Measurements from ENCODE around the gene AFAP1L2.
"Not testable (repeated sequence)": the region's sequence is repeated elsewhere in the genome, so short reads cannot be mapped to it uniquely, and the experiment has no call there.

The AFAP1L2 gene

DNA sequence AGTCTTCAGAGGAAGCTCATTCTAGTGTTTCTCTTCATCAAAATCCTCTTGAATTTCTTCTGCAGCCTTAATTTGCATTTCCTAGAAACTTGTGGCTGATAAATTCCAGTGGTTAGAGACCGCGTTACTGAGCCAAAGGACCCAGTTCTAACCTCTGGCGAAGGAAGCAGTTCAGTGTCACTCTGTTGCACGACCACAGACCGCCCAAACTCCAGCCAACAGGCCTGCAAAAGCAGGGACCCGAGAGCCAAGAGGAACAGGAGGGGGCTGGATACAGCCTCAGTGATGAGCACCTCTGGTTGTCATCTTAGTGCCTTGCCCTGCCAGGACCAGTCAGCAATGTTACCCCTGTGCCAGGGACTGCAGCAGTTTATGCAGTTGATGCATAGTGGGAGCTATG lies 70.0 kb downstream of the AFAP1L2 start:
- DNase-seq = no peak

DNA sequence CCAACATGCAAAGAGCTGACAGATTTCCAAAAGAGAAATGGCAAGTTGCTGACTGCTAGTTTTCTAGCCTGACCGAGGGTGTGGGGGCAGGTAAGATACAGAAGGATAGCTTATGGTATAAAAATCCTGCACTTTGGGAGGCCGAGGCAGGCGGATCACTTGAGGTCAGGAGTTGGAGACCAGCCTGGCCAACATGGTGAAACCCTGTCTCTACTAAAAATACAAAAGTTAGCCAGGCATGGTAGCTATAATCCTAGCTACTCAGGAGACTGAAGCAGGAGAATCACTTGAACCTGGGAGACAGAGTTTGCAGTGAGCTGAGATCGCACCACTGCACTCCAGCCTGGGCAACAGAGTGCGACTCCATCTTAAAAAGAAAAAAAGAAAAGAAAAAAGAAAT lies 70.9 kb downstream of the AFAP1L2 start:
- not testable (repeated sequence) for DNase-seq

DNA sequence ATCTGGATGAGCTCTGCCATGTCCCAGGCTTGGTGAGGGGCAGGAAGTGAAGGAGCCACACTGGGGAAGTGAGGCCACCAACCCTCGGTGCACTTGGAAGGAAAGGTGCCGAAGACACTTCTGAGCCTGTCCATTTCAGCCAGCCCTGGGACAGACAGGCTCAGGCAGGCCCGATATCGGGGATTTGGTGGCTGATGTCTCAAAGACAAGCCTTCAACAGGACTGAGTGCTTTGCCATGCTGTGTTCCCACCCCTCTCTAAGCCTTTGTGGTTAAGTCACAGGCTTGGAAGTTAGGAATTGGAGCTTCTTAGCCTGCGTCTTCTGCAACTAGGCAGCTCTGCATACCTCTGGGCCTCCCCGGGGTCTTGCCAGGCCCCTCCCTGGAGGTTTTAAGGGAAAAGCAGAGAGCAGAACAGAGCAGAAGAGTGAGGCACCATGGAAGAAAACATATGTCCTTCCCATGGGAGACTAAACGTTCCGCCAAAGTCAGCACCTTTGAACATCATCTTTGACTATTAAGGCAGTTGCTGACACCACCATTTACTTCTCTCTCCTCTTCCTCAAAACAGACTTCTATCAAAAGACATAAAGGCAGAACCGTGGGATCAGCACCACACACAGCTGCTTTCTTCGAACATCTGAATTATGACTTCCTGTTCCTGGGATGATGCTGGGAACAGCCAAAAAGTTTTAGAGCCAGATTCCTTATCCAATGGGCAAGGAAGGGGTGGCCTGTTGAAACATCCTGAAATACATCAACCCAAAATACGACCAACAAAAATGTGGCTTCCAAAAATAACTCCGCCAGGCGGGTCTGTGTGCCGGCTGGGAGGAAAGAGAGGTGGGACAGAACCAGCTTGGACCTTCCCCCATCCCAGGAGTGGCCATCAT lies 71.8 kb downstream of the AFAP1L2 start:
- DNase-seq = no peak

DNA sequence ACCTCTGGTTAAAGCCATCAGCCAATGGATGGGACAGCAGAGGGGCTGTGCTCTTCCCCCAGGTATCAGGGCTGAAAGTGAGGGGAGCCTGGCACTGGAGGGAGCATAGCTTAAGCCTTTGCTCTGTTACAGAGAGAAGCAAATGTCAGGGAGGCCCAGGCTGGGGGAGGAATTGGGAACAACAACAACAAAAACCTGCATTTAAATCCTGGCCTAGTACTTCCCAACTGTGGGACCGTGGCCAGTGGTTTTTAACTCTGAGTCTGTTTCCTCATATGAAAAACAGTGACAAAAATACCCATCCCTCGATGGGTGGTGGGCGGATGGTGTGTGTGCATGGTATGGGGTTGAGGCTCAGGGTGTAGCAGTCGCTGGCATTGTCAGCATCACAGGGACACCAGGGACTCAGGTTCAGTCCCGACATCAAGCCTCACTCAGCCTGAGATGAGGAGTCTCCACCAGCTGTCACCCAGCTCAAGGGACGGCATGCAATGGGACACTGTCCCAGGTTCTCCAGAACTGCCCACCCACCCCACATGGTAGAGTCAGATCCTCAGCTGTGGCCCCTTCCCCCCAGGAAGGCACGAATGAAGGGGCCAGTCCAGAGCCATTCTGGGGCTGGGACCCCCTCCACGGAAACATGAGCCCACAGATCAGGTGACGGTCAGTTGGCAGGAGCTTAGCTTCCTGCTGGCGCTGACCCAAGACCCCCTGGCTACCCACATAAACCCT lies 74.5 kb downstream of the AFAP1L2 start:
- no peak for DNase-seq

DNA sequence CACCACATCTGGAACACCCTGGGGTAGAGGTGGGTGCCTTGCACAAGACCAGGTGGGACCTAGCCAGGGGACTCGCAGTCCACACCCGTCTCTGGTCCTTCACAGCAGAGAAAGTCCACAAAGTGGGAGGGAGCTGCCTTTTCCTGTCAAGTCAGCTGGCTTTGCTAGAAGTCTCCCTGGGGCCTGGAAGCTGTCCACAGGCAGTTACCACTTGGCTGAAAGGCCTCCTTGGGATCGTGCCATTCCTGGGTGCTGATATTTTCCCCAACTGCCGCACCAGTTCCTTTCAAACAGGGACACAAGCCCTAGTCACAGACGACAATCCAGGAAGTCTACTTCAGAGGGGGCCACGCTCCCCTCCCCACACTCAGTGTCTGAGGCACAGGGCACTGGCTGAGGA lies 75.4 kb downstream of the AFAP1L2 start:
- DNase-seq = no peak

DNA sequence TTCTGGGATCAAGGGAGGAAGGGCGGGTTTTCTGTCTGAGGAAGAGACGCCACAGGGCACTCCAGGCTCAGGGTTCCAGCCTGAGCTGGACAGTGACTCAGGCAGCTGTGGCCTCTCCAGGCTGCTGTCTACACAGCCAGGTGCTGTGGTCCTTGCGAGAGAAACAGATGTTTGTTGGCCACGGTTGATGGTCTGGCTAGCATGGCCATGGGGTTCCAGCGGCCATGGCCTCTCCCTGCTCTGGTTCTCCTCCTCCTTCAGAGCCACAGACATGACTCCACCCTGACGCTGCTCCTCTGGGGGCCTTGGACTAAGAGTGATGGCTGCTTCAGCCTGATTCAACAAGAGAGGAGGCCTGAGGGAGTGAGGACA lies 75.9 kb downstream of the AFAP1L2 start:
- DNase-seq = no peak

DNA sequence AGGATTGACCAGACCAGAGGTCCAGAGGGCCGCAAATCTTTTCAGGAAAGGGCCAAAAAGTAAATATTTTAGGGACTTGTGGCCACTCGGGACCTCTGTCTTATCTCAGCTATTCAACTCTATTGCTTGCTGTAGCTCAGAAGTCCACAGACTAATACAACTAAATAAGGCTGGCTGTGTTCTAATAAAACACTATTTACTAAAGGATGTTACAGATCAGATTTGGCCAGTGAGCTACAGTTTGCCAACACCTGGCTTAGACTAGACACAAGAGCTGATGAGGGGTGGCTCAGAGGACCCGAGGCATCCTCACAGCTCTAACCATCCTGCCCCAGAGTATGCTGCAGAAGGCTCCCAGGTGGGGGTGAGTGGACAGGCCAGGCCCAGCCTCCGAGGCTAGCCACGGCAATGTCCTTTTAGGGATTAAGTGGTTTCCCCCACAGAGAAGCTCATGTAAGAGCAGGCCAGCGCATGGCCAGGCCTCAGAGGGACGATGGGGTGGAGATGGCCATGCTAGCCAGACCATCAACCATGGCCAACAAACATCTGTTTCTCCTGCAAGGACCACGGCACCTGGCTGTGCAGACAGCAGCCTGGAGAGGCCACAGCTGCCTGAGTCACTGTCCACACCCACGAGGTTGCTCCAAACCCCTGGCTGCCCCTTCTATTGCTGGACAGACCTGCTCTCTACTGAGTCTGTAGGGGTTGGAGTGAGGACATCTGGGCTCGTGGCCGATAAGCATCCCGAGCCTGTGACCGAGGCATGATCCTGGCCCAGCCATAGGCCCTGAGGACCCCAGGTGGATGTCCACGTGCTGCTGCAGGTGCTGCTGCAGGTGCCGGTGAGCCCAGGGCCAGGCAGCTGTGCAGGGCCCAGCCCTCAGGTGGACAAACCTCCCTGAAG lies 76.5 kb downstream of the AFAP1L2 start:
- DNase-seq = no peak

DNA sequence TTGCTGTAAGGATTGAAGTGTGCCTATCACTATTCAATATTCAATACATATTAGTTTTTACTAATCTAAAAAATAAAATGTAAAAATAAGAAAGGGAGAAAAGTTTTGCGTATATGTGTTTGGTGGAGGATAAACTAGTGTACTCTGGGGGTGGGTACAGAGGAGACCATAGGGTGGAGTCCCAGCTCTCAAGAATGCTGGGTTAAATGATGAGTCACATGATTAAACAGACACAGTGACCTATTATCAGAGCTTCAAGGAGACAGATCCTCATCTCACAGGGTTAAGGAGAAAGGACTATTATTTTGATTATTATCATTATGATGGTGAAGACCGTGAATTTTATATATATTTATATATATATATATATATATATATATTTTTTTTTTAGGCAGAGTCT lies 77.5 kb downstream of the AFAP1L2 start:
- DNase-seq = no peak

DNA sequence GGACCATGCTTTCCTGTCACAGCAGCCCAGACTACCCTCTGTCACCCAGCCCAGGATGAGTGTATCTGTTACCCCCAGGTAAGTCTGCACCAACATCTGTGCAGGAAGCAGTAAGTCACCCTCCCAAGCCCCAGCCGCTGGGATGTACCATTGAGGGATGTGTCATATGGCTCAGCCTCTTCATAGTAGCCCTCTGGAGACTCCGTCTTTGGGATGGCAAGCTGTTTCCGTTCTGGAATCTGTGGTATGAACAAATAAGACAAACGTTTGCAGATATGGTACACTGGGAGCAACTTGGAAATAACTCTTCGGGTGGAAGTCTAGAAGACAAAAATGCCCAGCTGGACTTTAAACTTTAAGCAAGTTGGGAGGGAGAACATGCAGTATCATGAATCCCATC lies 81.3 kb downstream of the AFAP1L2 start:
- no peak for DNase-seq

DNA sequence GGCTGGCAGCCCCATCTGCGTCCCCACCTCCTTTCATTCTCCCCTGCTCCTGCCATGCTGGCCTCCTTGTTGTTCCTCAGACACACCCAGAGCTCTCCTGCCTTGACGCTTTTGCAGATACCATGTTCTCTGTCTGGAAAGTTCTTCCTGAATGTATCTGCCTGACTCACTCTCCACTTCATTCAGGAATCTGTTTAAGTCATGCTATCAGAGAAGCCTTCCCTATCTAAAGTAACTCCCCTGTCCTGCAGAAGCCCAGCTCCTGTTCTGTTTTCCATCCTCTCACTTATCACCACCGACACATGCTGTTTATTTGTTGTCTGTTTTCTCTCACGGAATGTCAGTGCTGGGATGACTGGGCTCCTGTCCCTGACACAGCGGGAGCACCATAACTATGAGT lies 82.0 kb downstream of the AFAP1L2 start:
- no peak for DNase-seq

DNA sequence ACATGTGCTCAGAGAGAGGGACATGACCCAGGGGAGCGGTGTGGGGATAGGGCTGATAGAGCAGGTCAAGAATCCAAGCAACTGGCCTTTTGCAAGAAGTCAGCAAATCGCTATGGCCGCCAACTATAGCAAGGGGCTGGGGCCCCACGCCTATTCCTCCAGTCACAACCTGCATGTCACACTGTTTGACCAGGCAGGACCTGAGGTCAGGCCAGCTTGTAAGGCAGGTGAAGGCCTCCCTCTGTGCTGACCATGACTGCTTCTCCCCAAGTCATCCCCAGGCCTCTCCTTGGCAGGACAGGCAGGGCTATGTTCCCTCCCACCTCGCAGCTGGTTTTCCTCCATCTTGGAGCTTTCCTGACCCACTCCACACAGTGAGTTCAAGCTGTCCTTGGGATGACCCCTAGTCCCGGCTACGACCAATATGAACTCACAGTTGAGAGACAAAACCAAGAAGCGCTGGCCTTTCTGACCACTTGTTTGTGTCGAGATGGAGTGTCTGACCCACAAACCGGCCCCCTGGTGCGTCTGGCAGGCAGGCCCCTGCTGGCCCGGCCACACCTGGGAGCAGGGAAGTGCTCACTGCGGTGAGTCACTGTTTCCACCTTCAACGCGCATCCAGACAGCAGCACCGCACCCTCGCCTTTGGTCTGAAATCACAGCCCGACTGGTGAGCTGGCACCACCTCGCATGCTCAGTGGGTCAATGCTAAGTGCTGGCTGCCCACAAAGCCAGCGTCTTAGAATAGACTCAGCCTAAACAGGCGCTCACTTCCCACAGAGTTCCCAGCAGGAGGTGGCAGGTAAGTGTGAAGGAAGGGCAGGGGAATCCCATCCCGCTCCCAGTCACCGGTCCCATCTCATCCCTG lies 83.8 kb downstream of the AFAP1L2 start:
- no peak for DNase-seq

DNA sequence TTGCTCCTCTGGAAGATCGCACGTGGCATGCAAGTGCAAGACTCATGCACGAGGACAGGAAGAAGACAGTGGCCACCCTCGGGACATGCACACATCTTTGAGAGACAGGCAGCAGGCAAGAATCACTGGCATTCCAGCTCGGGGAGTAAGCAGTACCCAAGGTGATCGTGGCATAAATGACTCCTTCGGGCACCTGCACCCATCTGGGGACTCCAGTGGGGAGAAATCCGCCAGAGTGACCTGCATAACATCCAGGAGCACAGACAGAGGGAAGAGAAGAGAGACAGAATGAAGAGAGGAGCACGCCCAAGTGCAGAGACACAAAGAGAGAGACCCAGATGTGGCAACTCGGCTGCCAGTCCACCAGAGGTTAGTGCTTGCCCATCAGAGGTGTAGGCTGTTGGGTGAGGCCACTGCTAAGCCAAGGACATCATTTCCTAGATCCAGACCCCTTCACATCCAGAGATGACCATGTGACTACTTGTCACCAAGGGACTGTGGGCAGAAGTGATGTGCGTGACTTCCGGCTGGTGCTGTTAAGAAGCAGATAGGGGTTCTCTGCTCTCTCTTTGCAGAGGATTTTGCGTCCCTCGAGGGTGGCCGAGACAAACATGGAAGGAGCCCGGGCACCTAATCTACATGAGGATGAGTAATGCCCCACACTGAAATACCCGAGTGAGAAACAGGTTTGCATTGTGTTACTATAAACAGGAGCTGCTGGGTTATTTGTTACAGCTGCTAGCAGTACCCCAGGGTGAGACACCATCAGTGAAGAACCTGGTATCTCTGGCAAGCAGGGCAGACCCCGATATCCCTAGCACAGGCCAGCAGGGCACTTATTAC lies 84.7 kb downstream of the AFAP1L2 start:
- DNase-seq = no peak

DNA sequence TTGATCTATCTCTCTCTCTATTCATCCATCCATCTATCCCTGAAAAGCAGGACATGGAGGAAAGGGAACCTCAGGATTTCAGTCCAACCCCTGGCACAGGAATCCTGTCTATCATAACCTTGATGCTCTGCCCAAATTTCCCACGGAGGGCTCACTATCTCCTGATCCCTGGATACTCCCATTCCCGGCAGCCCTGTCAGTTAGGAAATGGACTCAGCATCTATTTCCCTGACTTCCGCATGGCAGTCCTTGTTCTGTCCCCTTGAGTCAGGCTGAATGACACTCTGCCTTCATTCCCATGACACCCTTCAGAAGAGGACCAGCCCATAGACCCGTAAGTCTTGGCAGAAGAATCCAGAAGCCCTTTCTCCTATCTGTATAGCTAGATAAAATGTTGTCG lies 87.6 kb downstream of the AFAP1L2 start:
- no peak for DNase-seq

DNA sequence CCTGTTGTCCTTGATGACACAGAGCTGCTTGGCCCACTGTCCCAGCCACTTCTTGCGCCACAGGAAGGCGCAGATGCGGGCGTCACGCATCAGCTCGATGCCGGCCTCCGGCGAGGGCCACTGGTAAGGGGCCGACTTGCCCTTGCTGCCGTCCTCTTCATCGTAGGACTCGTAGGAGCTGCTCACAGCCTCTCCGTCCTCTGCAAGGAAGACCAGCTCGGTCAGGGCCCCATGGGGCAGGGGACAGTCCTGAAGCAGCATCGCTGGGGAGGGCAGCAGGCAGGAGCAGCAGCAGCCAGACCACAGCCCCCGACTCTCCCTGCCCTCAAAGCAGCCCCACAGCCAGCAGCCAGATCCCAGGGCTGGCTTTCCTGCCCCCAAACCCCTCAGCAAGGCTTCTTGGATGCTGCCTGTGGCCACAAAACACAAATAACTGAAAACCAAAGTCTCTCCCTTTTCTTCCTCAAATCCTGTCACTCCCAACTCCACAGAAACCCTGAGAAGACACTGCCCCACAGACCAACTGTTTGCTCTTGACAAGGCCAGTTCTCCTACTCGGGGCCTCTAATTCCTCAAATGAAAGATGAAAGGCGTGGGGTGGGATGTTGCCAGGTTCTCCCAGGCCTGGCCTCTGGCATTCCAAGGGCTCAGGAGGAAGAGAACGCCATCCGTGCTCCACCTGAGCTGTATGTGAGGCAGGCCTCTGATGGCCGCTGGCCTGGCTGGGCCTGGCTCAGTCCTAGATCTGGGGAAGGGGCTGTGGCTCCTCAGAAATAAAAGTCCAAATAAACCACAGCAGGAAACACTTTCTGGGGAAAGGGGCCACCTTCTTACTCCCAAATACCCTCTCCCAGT lies 88.5 kb downstream of the AFAP1L2 start:
- DNase-seq = no peak

DNA sequence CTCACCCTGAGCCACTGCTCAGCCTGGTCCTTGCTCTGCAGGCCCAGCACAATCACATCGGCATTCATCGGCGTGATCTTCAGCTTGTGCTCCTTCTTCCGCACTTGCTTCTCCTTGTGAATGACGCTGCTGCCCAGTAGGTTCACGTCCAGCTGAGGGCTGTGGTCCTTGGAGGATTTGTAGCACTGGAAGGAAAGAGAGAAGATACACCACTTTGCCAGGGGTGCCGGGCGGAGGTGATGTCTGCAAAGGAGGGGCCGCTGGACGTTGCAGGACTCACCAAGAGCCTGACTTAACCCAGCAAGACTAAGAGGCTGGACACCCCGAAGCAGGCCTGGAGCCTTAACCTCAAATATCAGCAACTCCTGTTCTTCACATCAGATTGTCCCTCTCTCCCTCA lies 90.4 kb downstream of the AFAP1L2 start:
- DNase-seq = no peak

DNA sequence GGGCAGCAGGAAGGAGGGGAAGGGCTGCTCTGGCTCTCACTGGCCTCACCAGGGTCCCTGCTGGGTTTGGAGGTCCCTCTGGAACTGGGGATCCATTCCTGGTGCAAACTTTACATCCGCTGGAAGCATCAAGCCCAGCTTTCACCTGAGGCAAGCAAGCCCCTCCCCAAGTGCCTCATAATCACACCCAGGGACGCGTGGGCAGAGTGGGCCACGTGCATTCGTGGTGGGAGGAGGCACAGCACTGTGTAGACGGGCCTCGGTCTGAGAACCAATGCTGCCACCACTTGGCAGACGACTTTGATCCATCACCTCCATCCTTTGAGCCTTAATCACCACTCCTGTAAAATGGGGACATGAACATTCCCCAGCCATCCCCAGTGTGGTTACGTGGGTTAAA lies 91.2 kb downstream of the AFAP1L2 start:
- DNase-seq = no peak

DNA sequence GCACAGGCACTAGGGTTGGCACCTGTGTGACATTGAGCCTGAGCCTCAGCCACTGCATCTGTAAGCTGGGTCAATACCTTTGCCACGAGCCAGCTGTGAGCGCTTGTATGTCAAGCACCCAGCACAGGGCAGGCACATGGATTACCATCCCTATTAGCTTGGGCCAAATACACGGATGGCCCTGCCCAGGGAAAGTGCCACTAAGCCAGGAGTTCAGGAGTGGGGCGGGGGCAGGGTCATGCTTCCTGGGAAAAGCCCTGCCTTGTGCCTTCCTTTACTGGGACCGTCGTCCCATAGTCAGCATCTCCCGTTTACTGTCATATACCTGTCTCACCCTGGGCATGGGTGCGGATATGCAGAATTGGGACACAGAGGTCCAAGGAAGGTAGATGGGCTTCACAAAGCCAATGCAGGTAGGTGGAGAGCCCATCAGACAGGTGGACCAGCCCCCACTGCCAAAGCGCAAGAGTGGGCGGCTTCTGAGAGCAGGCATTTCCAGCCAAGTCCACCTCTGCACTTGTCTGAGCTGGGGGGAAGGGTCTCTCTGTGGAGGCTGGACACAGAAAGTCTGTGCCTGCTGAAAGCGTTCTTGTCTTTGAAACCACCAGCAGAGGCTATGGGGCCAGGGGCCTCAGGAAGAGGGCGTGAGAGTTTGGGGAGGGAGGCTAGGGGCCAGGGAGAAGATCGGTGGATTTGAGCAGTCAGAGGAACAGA lies 92.6 kb downstream of the AFAP1L2 start:
- no peak for DNase-seq

DNA sequence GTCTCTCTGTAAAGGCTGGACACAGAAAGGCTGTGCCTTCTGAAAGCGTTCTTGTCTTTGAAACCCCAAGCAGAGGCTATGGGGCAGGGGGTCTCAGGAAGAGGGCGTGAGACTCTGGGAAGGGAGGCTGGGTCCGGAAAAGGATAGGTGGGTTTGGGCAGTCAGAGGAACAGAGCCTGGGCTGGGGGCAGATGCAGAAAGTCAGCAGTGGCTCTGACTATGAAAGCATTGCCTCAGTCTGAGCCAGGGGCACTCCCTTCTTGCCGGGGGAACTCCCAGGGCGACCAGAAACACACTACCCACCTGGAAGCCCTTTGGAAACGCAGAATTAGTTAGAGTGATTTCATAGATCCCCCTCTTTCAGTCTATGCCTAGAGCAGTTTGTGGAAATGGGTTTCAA lies 93.3 kb downstream of the AFAP1L2 start:
- no peak for DNase-seq

DNA sequence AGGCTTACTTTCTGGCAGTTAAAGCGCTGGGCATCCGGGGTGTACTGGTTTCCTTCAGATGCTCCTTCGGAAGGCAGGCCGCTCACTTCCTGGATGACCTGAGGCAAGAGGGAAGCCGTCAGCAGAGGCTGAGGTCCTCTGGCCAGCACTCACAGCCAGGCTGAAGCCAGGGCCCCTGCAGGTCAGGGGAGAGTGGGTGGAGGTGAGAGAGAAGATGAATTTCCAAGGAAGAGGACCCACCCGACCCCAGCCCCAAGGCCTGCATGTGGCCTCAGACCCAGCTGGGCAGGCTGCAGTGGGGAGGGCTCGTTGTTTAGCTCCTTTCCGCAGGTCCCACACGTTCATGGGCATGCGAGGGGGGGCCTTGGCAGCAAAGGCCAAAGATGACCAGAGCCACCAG lies 94.0 kb downstream of the AFAP1L2 start:
- no peak for DNase-seq

DNA sequence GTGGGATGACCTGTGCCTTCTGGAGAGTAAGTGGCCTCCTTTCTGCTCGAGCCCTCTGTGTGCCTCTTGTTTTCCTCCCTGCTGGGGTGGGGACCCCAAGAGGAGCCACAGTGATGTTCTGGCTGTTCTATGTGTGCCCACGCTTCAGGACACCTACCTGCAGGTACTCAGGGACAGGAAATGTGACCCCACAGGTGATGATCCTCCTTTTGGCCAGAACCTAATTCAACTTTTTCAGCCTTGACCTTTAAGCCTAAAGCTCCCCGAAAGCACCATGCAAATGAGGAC lies 95.0 kb downstream of the AFAP1L2 start:
- DNase-seq = no peak
